ENCODE results near the gene KRTAP19-7.

Gene KRTAP19-7

DNA sequence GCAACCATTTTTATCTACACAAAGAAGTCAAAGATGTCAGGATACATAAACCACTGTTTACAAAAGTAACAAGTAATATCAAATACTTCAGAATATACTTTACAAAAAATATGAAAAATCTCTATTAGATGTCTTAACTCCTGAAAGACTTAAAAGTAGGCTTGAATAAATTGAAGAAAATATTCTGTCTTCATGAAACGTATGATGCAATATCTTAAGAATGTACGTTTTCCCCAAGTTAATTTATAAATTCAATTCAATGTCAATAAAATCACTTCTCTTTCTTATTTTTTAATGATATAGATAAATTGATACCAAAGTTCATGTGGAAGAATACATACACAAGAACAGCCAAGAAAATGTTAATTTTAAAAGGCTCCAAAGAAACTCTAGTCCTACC is 6.0 kb downstream of the KRTAP19-7 start:
- no peak for DNase-seq (ENCODE audit: extremely low read depth, low read depth)
- TF ChIP-seq, protein P1, sequence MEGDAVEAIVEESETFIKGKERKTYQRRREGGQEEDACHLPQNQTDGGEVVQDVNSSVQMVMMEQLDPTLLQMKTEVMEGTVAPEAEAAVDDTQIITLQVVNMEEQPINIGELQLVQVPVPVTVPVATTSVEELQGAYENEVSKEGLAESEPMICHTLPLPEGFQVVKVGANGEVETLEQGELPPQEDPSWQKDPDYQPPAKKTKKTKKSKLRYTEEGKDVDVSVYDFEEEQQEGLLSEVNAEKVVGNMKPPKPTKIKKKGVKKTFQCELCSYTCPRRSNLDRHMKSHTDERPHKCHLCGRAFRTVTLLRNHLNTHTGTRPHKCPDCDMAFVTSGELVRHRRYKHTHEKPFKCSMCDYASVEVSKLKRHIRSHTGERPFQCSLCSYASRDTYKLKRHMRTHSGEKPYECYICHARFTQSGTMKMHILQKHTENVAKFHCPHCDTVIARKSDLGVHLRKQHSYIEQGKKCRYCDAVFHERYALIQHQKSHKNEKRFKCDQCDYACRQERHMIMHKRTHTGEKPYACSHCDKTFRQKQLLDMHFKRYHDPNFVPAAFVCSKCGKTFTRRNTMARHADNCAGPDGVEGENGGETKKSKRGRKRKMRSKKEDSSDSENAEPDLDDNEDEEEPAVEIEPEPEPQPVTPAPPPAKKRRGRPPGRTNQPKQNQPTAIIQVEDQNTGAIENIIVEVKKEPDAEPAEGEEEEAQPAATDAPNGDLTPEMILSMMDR (IDR thresholded peaks at IDR 0.05; ENCODE audit: low read depth, low read length): no peak

DNA sequence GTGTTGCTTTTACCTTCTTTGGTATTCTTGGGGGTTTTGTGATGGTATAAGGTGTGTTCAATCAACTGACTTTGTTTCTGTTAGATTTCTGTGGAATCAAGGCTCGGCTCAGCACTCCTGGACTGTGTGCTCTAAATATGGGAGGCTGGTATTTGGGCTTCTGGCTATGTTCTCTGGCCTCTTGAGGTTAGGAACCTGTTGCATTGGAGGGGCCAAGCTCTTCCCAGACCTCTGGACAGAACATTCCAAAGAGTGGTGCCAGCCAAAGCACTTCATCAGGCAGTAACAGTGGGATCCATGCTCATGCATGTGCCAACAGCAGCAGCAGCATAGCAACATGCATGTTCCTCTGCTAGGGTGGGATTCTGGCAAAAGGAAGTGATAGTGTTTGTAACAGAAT is 8.3 kb downstream of the KRTAP19-7 start:
- no peak for DNase-seq (ENCODE audit: extremely low read depth, low read depth)
- TF ChIP-seq, protein P1 (IDR thresholded peaks at IDR 0.05; ENCODE audit: low read depth, low read length): no peak

DNA sequence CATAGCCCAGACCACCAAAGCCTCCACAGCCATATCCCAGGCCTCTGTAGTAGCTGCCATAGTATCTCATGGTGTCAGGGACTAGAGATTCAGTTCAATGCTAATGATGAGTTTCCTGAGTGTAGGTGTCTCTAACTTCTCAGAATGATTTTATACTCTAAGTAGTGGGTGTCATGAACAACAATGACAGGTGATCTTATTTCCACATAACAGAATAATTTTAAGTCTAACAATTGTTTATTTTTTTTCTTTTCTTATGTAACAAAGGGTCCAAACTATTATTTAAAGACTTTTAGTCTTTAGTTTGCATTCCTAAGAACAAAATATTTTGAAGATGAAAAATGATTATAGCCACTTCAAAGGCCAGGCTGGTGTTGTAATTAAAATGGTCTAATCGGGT is 19.4 kb downstream of the KRTAP19-7 start, which contains the start of gene KRTAP19-6:
TSS of gene KRTAP19-6 (minus strand) at position 101 of the 400 bp plus-strand sequence. CDS start at position 70, 31 bp downstream.
- TF ChIP-seq, protein P1 (IDR thresholded peaks at IDR 0.05; ENCODE audit: low read depth, low read length): no peak

DNA sequence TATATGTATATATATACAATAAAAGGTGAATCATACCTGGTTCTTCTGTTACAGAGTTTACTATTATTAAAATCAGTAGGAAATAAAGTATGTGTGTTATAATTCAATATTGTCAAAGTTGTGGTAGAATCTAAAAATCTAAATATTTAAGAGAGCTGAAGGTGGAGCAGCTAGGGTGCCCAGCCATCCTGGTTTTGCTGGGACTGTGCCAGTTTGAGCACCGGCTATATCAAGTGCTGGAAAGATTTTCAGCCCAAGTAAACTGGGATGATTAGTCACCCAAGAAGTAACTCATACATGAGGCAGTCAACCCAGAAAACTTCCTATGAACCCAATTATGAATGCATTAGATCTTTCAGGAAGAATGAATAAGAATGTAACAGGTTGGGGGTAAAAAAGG is 42.2 kb downstream of the KRTAP19-7 start:
- TF ChIP-seq, protein P1 (IDR thresholded peaks at IDR 0.05; ENCODE audit: low read depth, low read length): no peak
- DNase-seq (ENCODE audit: extremely low read depth, low read depth): no peak

More for the DNA sequence above, 19.4 kb downstream of the KRTAP19-7 start, which contains the start of gene KRTAP19-6:
- DNase-seq (ENCODE audit: extremely low read depth, low read depth): no peak

DNA sequence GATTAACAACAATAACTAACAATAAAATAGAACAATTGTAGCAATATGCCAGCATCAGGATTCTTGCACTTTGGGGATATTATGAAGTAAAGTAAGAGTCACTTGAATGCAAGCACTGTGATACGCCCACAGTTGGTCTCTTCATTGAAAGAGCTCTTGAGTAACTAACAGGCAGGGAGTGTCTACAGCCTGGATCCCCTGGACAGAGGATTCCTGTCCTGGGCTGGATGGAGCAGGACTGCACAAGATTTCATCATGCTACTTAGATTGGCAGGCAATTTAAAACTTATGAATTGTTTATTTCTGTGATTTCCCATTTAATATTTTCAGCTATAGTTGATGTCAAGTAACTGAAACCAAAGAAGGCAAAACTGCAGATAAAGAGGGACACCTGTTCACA is 45.4 kb downstream of the KRTAP19-7 start:
- TF ChIP-seq, protein P1 (IDR thresholded peaks at IDR 0.05; ENCODE audit: low read depth, low read length): no peak

More for the DNA sequence above, 45.4 kb downstream of the KRTAP19-7 start:
- no peak for DNase-seq (ENCODE audit: extremely low read depth, low read depth)

Data from AG09319 (cell line).